HepG2 (cell line): Measurements from ENCODE around the gene MAGI1. TPM values are rescaled to one million over a fixed set of nuclear protein-coding genes. Genes with fewer than 3 reads are reported as not detected.

ENCODE experiments used
- CBX1 ChIP-seq: IDR thresholded peaks from one replicate; pipeline ENCODE4 v1.6.1; 2016; ENCODE audit warnings: antibody characterized with exemption, low read depth
- SIN3A ChIP-seq: IDR thresholded peaks from 2 replicates; pipeline ENCODE4 v1.6.1; 2011; ENCODE audit warnings: low read depth, mild to moderate bottlenecking, control low read depth, low read length, borderline replicate concordance
- U2AF2 ChIP-seq: fragments of 200-400 bp; formaldehyde crosslinking; IDR thresholded peaks from 2 replicates; pipeline ENCODE4 v1.6.1; 2017; ENCODE audit warnings: low read depth, mild to moderate bottlenecking, low read length
- ZNF558 ChIP-seq: sonication (generic); formaldehyde crosslinking; IDR thresholded peaks from 2 replicates; pipeline ENCODE4 v1.9.0; 2022; ENCODE audit warnings: mild to moderate bottlenecking, missing genetic modification reagents, borderline replicate concordance
- polyA plus RNA-seq, 8 experiments: library from polyadenylated mRNA; depleted of rRNA in 3 of 8; stranded (reverse) in 7 of 8; unstranded in 1 of 8; fragments of >200 nt; fragmentation: Illumina TruSeq in 4 of 8; extraction: Trizol in 4 of 8; gene quantifications; 2 replicates each; pipeline versions ENCODE4 v1.2.1 to v1.2.3, GENCODE V29; 2011 to 2016; ENCODE audit warnings: low read depth in 4 of 8, missing spikeins in 1 of 8, mixed read lengths in 1 of 8; ENCODE audit not compliant: insufficient read depth in 1 of 8
- total RNA-seq, 5 experiments: library from RNA; depleted of rRNA; stranded (reverse); fragments of >200 nt; fragmentation: Illumina TruSeq; extraction: Trizol; gene quantifications; 2 replicates each; pipeline ENCODE4 v1.2.3, GENCODE V29; 2016; ENCODE audit warnings: low read depth in 1 of 5
- TF ChIP-seq, protein P1 (sequence below): IDR thresholded peaks from 2 replicates; pipeline ENCODE4 v1.4.0; 2020; ENCODE audit warnings: mild to moderate bottlenecking, missing genetic modification reagents
- TF ChIP-seq, protein P2 (sequence below): sonication (generic); formaldehyde crosslinking; IDR thresholded peaks from 2 replicates; pipeline ENCODE4 v1.4.0; 2020; ENCODE audit warnings: mild to moderate bottlenecking, missing genetic modification reagents
- TF ChIP-seq, protein P3 (sequence below): sonication (generic); formaldehyde crosslinking; IDR thresholded peaks from 2 replicates; pipeline ENCODE4 v1.5.0; 2020; ENCODE audit warnings: mild to moderate bottlenecking, missing genetic modification reagents

Gene MAGI1
- total and polyA plus RNA-seq, 2 of the 13 experiments (the other 11 are each of a cell fraction or from before 2014, with no cell fraction given): 22.2 to 26.0 TPM

DNA sequence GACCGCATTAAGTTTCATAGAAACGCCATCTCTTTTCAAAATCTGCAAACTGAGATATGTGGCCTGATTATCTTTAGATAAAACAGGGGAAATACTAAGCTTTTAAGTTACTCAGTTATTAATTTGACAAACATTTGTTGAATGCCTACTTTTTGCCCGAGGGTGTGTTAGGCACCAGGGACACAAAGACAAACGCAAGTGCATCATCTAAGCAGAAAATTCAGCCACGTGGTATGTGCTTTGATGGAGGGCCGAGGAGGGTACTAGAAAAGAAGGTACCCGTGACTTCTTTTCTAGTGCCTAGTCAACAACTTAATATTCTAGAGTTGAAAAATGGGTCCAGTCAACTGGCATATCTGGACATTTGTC is 594.3 kb downstream of the MAGI1 start (continued):
- TF ChIP-seq, protein P1, sequence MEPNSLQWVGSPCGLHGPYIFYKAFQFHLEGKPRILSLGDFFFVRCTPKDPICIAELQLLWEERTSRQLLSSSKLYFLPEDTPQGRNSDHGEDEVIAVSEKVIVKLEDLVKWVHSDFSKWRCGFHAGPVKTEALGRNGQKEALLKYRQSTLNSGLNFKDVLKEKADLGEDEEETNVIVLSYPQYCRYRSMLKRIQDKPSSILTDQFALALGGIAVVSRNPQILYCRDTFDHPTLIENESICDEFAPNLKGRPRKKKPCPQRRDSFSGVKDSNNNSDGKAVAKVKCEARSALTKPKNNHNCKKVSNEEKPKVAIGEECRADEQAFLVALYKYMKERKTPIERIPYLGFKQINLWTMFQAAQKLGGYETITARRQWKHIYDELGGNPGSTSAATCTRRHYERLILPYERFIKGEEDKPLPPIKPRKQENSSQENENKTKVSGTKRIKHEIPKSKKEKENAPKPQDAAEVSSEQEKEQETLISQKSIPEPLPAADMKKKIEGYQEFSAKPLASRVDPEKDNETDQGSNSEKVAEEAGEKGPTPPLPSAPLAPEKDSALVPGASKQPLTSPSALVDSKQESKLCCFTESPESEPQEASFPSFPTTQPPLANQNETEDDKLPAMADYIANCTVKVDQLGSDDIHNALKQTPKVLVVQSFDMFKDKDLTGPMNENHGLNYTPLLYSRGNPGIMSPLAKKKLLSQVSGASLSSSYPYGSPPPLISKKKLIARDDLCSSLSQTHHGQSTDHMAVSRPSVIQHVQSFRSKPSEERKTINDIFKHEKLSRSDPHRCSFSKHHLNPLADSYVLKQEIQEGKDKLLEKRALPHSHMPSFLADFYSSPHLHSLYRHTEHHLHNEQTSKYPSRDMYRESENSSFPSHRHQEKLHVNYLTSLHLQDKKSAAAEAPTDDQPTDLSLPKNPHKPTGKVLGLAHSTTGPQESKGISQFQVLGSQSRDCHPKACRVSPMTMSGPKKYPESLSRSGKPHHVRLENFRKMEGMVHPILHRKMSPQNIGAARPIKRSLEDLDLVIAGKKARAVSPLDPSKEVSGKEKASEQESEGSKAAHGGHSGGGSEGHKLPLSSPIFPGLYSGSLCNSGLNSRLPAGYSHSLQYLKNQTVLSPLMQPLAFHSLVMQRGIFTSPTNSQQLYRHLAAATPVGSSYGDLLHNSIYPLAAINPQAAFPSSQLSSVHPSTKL: no peak
- TF ChIP-seq, protein P2, sequence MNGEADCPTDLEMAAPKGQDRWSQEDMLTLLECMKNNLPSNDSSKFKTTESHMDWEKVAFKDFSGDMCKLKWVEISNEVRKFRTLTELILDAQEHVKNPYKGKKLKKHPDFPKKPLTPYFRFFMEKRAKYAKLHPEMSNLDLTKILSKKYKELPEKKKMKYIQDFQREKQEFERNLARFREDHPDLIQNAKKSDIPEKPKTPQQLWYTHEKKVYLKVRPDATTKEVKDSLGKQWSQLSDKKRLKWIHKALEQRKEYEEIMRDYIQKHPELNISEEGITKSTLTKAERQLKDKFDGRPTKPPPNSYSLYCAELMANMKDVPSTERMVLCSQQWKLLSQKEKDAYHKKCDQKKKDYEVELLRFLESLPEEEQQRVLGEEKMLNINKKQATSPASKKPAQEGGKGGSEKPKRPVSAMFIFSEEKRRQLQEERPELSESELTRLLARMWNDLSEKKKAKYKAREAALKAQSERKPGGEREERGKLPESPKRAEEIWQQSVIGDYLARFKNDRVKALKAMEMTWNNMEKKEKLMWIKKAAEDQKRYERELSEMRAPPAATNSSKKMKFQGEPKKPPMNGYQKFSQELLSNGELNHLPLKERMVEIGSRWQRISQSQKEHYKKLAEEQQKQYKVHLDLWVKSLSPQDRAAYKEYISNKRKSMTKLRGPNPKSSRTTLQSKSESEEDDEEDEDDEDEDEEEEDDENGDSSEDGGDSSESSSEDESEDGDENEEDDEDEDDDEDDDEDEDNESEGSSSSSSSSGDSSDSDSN (CRISPR knock-in tag): no peak
- TF ChIP-seq, protein P3, sequence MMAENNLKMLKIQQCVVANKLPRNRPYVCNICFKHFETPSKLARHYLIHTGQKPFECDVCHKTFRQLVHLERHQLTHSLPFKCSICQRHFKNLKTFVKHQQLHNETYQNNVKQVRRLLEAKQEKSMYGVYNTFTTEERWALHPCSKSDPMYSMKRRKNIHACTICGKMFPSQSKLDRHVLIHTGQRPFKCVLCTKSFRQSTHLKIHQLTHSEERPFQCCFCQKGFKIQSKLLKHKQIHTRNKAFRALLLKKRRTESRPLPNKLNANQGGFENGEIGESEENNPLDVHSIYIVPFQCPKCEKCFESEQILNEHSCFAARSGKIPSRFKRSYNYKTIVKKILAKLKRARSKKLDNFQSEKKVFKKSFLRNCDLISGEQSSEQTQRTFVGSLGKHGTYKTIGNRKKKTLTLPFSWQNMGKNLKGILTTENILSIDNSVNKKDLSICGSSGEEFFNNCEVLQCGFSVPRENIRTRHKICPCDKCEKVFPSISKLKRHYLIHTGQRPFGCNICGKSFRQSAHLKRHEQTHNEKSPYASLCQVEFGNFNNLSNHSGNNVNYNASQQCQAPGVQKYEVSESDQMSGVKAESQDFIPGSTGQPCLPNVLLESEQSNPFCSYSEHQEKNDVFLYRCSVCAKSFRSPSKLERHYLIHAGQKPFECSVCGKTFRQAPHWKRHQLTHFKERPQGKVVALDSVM (CRISPR knock-in tag): no peak
- TF ChIP-seq SIN3A: no peak
- no peak for TF ChIP-seq CBX1
- TF ChIP-seq ZNF558 (CRISPR knock-in tag): no peak
- no peak for TF ChIP-seq U2AF2
- TF ChIP-seq, all 625 proteins: peak for 0
